H1 (cell line): ENCODE data around the gene NUP210. TPM values are rescaled to one million over a fixed set of nuclear protein-coding genes. Genes with fewer than 3 reads are reported as not detected.

Experiments used
- CTCF ChIA-PET: fragments of 300-600 bp; sonication (Branson Sonifier 250); formaldehyde crosslinking; loops from one replicate; lab custom pipeline; 2021; ENCODE audit not compliant: partially characterized antibody; lab: Charles Lee
- POLR2A ChIA-PET: fragments of 300-600 bp; sonication (Branson Sonifier 250); formaldehyde crosslinking; loops from one replicate; lab custom pipeline; 2021; ENCODE audit warnings: inconsistent platforms; ENCODE audit not compliant: partially characterized antibody; lab: Charles Lee
- DNase-seq, 2 experiments: peaks; one replicate each; pipeline versions ENCODE4 v3.0.0 to v3.0.0-alpha.2; 2010 to 2022; ENCODE audit warnings: low spot score in 2 of 2, low read depth in 1 of 2, mixed read lengths in 1 of 2
- FAIRE-seq: peaks from 2 replicates; lab custom pipeline; 2011; peaks lifted over from hg19 to GRCh38; lab: Jason Lieb, UNC
- H2AFZ ChIP-seq: 2 replicates; pipeline ENCODE4 v1.8.1; 2012; ENCODE audit warnings: low read length, inconsistent platforms
- H2AK5ac ChIP-seq: 2 replicates; pipeline ENCODE4 v1.6.1; 2013; ENCODE audit warnings: low read depth, low read length
- H2BK120ac ChIP-seq: replicated peaks from 2 replicates; pipeline ENCODE3; 2013; ENCODE audit warnings: low read depth, low read length, inconsistent platforms
- H2BK12ac ChIP-seq: 2 replicates; pipeline ENCODE4 v1.6.1; 2013; ENCODE audit warnings: low read depth, low read length
- H2BK15ac ChIP-seq: 2 replicates; pipeline ENCODE4 v1.6.1; 2013; ENCODE audit warnings: low read length
- H2BK20ac ChIP-seq: 2 replicates; pipeline ENCODE4 v1.6.1; 2013; ENCODE audit warnings: low read length
- H2BK5ac ChIP-seq: 2 replicates; pipeline ENCODE4 v1.6.1; 2013; ENCODE audit warnings: low read depth, low read length
- H3K14ac ChIP-seq: 2 replicates; pipeline ENCODE4 v1.6.1; 2013; ENCODE audit warnings: inconsistent platforms; ENCODE audit not compliant: insufficient read length
- H3K18ac ChIP-seq: 2 replicates; pipeline ENCODE4 v1.6.1; 2013; ENCODE audit warnings: low read length; ENCODE audit errors: extremely low read depth
- H3K23ac ChIP-seq: 2 replicates; pipeline ENCODE4 v1.6.1; 2013; ENCODE audit warnings: inconsistent platforms; ENCODE audit not compliant: insufficient read length
- H3K23me2 ChIP-seq: 2 replicates; pipeline ENCODE4 v1.6.1; 2013; ENCODE audit warnings: low read depth, low read length
- H3K27ac ChIP-seq: 2 replicates; pipeline ENCODE4 v1.6.1; 2011; ENCODE audit warnings: low read depth, low read length, inconsistent platforms
- H3K27me3 ChIP-seq, 4 experiments: replicated peaks in 1 of 4; 1 replicate in 1 of 4; 2 replicates in 3 of 4; pipeline versions ENCODE4 v1.6.1 to v1.8.1; 2011 to 2013; ENCODE audit warnings: low read length in 3 of 4, mild to moderate bottlenecking in 3 of 4, inconsistent platforms in 2 of 4, mixed read lengths in 2 of 4, moderate library complexity in 1 of 4; ENCODE audit not compliant: control insufficient read depth in 3 of 4, insufficient read depth in 3 of 4; ENCODE audit errors: extremely low read depth in 1 of 4
- H3K36me3 ChIP-seq, 4 experiments: 2 replicates each; pipeline versions ENCODE4 v1.6.1 to v1.8.1; 2011 to 2013; ENCODE audit warnings: mild to moderate bottlenecking in 4 of 4, low read length in 3 of 4, moderate library complexity in 2 of 4, control low read depth in 1 of 4, inconsistent platforms in 1 of 4; ENCODE audit not compliant: insufficient read depth in 4 of 4, control insufficient read depth in 2 of 4
- H3K4ac ChIP-seq: replicated peaks from 2 replicates; pipeline ENCODE3; 2013; ENCODE audit warnings: low read length, low read depth, mixed read lengths, inconsistent platforms; ENCODE audit not compliant: insufficient read length
- H3K4me1 ChIP-seq, 4 experiments: replicated peaks in 1 of 4; 1 replicate in 1 of 4; 2 replicates in 3 of 4; pipeline versions ENCODE4 v1.6.1 to v1.8.1; 2011 to 2013; ENCODE audit warnings: low read length in 3 of 4, inconsistent platforms in 2 of 4, mixed read lengths in 1 of 4; ENCODE audit not compliant: insufficient read depth in 4 of 4, control insufficient read depth in 3 of 4
- H3K4me2 ChIP-seq, 2 experiments: 2 replicates each; pipeline versions ENCODE4 v1.6.1 to v1.8.1; 2011 to 2013; ENCODE audit warnings: low read depth in 2 of 2, low read length in 2 of 2, control low read depth in 1 of 2, inconsistent platforms in 1 of 2, mild to moderate bottlenecking in 1 of 2; ENCODE audit not compliant: insufficient read depth in 1 of 2
- H3K4me3 ChIP-seq, 4 experiments: fragments of 200-600, 300-600 bp in 1 of 4; sonication (generic), shearing (Covaris generic), sonication (Bioruptor Twin) in 1 of 4; 2 replicates each; pipeline versions ENCODE4 v1.5.1 to v1.8.1; 2011 to 2016; ENCODE audit warnings: low read length in 4 of 4, low read depth in 3 of 4, control low read depth in 2 of 4, inconsistent platforms in 2 of 4, mild to moderate bottlenecking in 2 of 4, mixed read lengths in 1 of 4, moderate library complexity in 1 of 4; ENCODE audit not compliant: insufficient read depth in 2 of 4; ENCODE audit errors: extremely low read depth in 1 of 4
- H3K56ac ChIP-seq: replicated peaks from 2 replicates; pipeline ENCODE3; 2013; ENCODE audit warnings: low read depth, mild to moderate bottlenecking, mixed read lengths, low read length, inconsistent platforms; ENCODE audit not compliant: insufficient read length
- H3K79me1 ChIP-seq: 2 replicates; pipeline ENCODE4 v1.6.1; 2013; ENCODE audit warnings: low read depth, low read length, control low read depth
- H3K79me2 ChIP-seq, 2 experiments: 2 replicates each; pipeline versions ENCODE4 v1.6.1 to v1.8.1; 2012 to 2013; ENCODE audit warnings: low read length in 2 of 2, mild to moderate bottlenecking in 2 of 2, inconsistent platforms in 1 of 2; ENCODE audit not compliant: insufficient read depth in 2 of 2, control insufficient read depth in 1 of 2
- H3K9ac ChIP-seq, 4 experiments: replicated peaks in 1 of 4; 1 replicate in 1 of 4; 2 replicates in 3 of 4; pipeline versions ENCODE4 v1.6.1 to v1.8.1; 2011 to 2013; ENCODE audit warnings: low read depth in 3 of 4, low read length in 3 of 4, control low read depth in 2 of 4, mild to moderate bottlenecking in 2 of 4, moderate library complexity in 2 of 4, inconsistent platforms in 1 of 4; ENCODE audit errors: extremely low read depth in 1 of 4
- H3K9me3 ChIP-seq, 2 experiments: 2 replicates each; pipeline versions ENCODE4 v1.6.1 to v1.8.1; 2012 to 2013; ENCODE audit warnings: mild to moderate bottlenecking in 2 of 2, moderate library complexity in 2 of 2, control low read depth in 1 of 2, inconsistent platforms in 1 of 2, low read depth in 1 of 2, low read length in 1 of 2, mixed read lengths in 1 of 2; ENCODE audit not compliant: insufficient read depth in 2 of 2
- H4K20me1 ChIP-seq, 2 experiments: replicated peaks in 1 of 2; 2 replicates each; pipeline versions ENCODE3 to v1.8.1; 2011 to 2013; ENCODE audit warnings: inconsistent platforms in 2 of 2, low read length in 2 of 2, mild to moderate bottlenecking in 1 of 2; ENCODE audit not compliant: insufficient read depth in 2 of 2, control insufficient read depth in 1 of 2
- H4K5ac ChIP-seq: 2 replicates; pipeline ENCODE4 v1.6.1; 2013; ENCODE audit warnings: low read length, low read depth, mixed read lengths, inconsistent platforms; ENCODE audit not compliant: insufficient read length
- H4K8ac ChIP-seq: 2 replicates; pipeline ENCODE4 v1.8.0; 2013; ENCODE audit warnings: mild to moderate bottlenecking, moderate library complexity, low read length, inconsistent platforms; ENCODE audit not compliant: insufficient read depth; ENCODE audit errors: extremely low read depth
- H4K91ac ChIP-seq: replicated peaks from 2 replicates; pipeline ENCODE3; 2013; ENCODE audit warnings: low read length, mixed read lengths, inconsistent platforms; ENCODE audit not compliant: insufficient read length
- BCL11A ChIP-seq, 2 experiments: IDR thresholded peaks; one replicate each; pipeline ENCODE4 v1.6.1; 2011; ENCODE audit warnings: low read depth in 2 of 2, low read length in 2 of 2, mild to moderate bottlenecking in 2 of 2
- CEBPB ChIP-seq: IDR thresholded peaks from 2 replicates; pipeline ENCODE4 v1.6.1; 2012; ENCODE audit warnings: low read depth, low read length
- KDM5A ChIP-seq: fragments of 200-600 bp; IDR thresholded peaks from 2 replicates; pipeline ENCODE4 v1.7.1; 2012; ENCODE audit warnings: mild to moderate bottlenecking, low read length, inconsistent platforms, mixed read lengths
- POU5F1 ChIP-seq: IDR thresholded peaks from 2 replicates; pipeline ENCODE4 v1.6.1; 2011; ENCODE audit warnings: low read depth, mild to moderate bottlenecking, low read length, moderate library complexity
- WGBS, 2 experiments: shearing (Covaris generic) in 1 of 2; methylation state at CpG; one replicate each; pipeline versions ENCODE4 v1.1.6 to v1.1.7; 2013 to 2015; ENCODE audit warnings: low lambda C conversion rate in 2 of 2, mixed read lengths in 2 of 2, inconsistent platforms in 1 of 2, low coverage in 1 of 2, missing lambda C conversion rate in 1 of 2; ENCODE audit not compliant: insufficient replicate concordance in 2 of 2, insufficient coverage in 1 of 2, insufficient read length in 1 of 2; ENCODE audit errors: extremely low coverage in 1 of 2, missing lambda C conversion rate in 1 of 2; 5-methylcytosine and 5-hydroxymethylcytosine counted together
- polyA plus RNA-seq, 7 experiments: library from polyadenylated mRNA; depleted of rRNA in 3 of 7; stranded (reverse) in 5 of 7; unstranded in 2 of 7; fragments of >200 nt in 5 of 7; fragments of 200-250 nt in 2 of 7; gene quantifications; 1 replicate in 5 of 7; 2 replicates in 1 of 7; 4 replicates in 1 of 7; pipeline versions ENCODE4 v1.2.1 to v1.2.3, GENCODE V29; 2011 to 2013; ENCODE audit warnings: missing spikeins in 2 of 7, mixed read lengths in 2 of 7
- total RNA-seq: library from RNA; stranded (reverse); fragmentation: NEBNext Ultra II Directional; extraction: Animal tissue kit (Norgen Biotek cat#: 25700); gene quantifications from 2 replicates; pipeline ENCODE4 v1.2.1, GENCODE V29; 2021

The NUP210 gene
- total and polyA plus RNA-seq, 2 of the 8 experiments (the other 6 are each of a cell fraction or from before 2014, with no cell fraction given), result 51.0 to 53.7 TPM

DNA sequence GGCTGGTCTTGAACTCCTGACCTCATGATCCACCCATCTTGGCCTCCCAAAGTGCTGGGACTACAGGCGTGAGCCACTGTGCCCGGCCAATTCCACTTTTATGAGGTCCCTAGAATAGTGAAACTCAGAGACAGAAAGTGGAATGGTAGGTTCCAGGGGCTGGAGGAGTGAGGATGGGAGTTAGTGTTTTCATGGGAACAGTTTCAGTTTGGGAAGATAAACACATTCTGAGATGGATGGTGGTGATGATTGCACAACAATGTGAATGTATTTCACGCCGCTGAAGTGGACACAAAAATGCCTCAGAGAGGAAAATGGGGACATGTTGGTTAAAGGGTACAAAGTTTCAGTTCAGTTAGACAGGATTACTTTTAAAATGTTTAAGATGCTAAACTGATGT, 37.5 kb upstream of the NUP210 start:
- H2BK120ac ChIP-seq, result no peak overlapping the region
- H3K4me1 ChIP-seq, result peaks cover 0 to 2% (median under 1%) of the 10 kb centered on the region in 4 experiments; a peak in 4 of 7 replicates
- H2AK5ac ChIP-seq, result no peak overlapping the region
- H4K91ac ChIP-seq, result no peak overlapping the region
- no peak overlapping the region for H3K4ac ChIP-seq
- H4K20me1 ChIP-seq, result no peaks in the 10 kb centered on the region
- H2BK12ac ChIP-seq, result no peak overlapping the region
- H3K27ac ChIP-seq, result no peak overlapping the region
- no peak overlapping the region for H2AFZ ChIP-seq
- H3K14ac ChIP-seq, result no peak overlapping the region
- H2BK5ac ChIP-seq, result no peak overlapping the region
- H4K5ac ChIP-seq, result no peak overlapping the region
- no peaks in the 10 kb centered on the region; the same call in 1 of the 2 replicates for H3K23me2 ChIP-seq
- H3K79me2 ChIP-seq, result no peaks in the 10 kb centered on the region
- no peak overlapping the region for H2BK15ac ChIP-seq
- TF ChIP-seq CEBPB (peak; percentile 53; the same call in 1 of the 2 replicates), KDM5A (no peak), BCL11A (IDR thresholded peaks at IDR 0.05; ENCODE audit: low read depth in 2 of 2, low read length in 2 of 2) (no peak), POU5F1 (no peak)
- H3K36me3 ChIP-seq, result no peaks in the 10 kb centered on the region
- H3K27me3 ChIP-seq, result peaks cover 3 to 10% (median 9%) of the 10 kb centered on the region in 4 experiments; a peak in 6 of 7 replicates
- ChIA-PET CTCF (no interaction called here), POLR2A (interaction anchor here (1.2 kb wide), 1 partner anchor 153 kb away, joined by 3 read pairs; no protein-coding TSS in a partner anchor)
- no peak overlapping the region for H4K8ac ChIP-seq
- H3K23ac ChIP-seq, result no peak overlapping the region
- H3K9ac ChIP-seq, result no peak overlapping the region
- 82% methylated on average over 4 of the region's 4 CpGs; no CpG with 5 or more reads in 1 of the 2 experiments for WGBS, 2 experiments
- H3K4me3 ChIP-seq, result no peak overlapping the region
- H3K79me1 ChIP-seq, result no peaks in the 10 kb centered on the region
- no peak overlapping the region for H3K4me2 ChIP-seq
- DNase-seq (no peak), FAIRE-seq (no peak)
- no peak overlapping the region for H3K18ac ChIP-seq
- H3K9me3 ChIP-seq, result no peaks in the 10 kb centered on the region
- no peak overlapping the region for H2BK20ac ChIP-seq
- H3K56ac ChIP-seq, result no peak overlapping the region
